PFSK-1 (cell line): ENCODE measurements around the gene SH3PXD2A.

Experiments
- FOXP2 ChIP-seq: optimal IDR thresholded peaks from 2 replicates; pipeline ENCODE3; 2011; ENCODE audit warnings: borderline replicate concordance, control low read depth, inconsistent platforms; ENCODE audit not compliant: insufficient read depth; ENCODE audit errors: extremely low read length, extremely low read depth
- POLR2AphosphoS5 ChIP-seq: IDR thresholded peaks from 2 replicates; pipeline ENCODE4 v1.6.1; 2012; ENCODE audit warnings: low read depth, mild to moderate bottlenecking, control low read depth, low read length, moderate library complexity
- REST ChIP-seq, 2 experiments: IDR thresholded peaks; 2 replicates each; pipeline versions ENCODE4 v1.6.1 to v1.8.0; 2011 to 2012; ENCODE audit warnings: low read depth in 2 of 2, low read length in 2 of 2, control low read depth in 1 of 2, inconsistent platforms in 1 of 2, mild to moderate bottlenecking in 1 of 2, moderate library complexity in 1 of 2; ENCODE audit not compliant: insufficient read depth in 1 of 2
- SIN3A ChIP-seq: IDR thresholded peaks from 2 replicates; pipeline ENCODE4 v1.6.1; 2012; ENCODE audit warnings: mild to moderate bottlenecking, low read length, moderate library complexity, borderline replicate concordance; ENCODE audit not compliant: insufficient read depth
- TAF1 ChIP-seq: IDR thresholded peaks from 2 replicates; pipeline ENCODE4 v1.6.1; 2012; ENCODE audit warnings: low read length, control low read depth, borderline replicate concordance; ENCODE audit not compliant: insufficient read depth

- no peak for TF ChIP-seq FOXP2
- TF ChIP-seq POLR2AphosphoS5: no peak
- TF ChIP-seq SIN3A: no peak
- no peak for TF ChIP-seq TAF1
- no peak for TF ChIP-seq REST (IDR thresholded peaks at IDR 0.05; ENCODE audit: insufficient read depth in 1 of 2, low read depth in 2 of 2, low read length in 2 of 2)
Measured at GRCh38 chr10:103761075-103761920, 94.1 kb downstream of the SH3PXD2A start.
